HG03097 (cell line): ENCODE results near the gene TRMT1.

ENCODE experiments used
- ATAC-seq: cut with Tn5 transposase; IDR thresholded peaks from one replicate; pipeline ENCODE4 v1.9.1; 2021; ENCODE audit not compliant: unreplicated experiment, low FRiP score

The TRMT1 gene

GRCh38 chr19:13092606-13093235 is 23.8 kb downstream of the TRMT1 start:
- ATAC-seq: no peak

- no peak for ATAC-seq
These were observed 24.4 kb downstream of the TRMT1 start for GRCh38 chr19:13092158-13092543.

- no peak for ATAC-seq
These were observed 25.0 kb downstream of the TRMT1 start for GRCh38 chr19:13091400-13092157.

GRCh38 chr19:13090511-13091231 is 25.9 kb downstream of the TRMT1 start:
- no peak for ATAC-seq

GRCh38 chr19:13089857-13090507 is 26.6 kb downstream of the TRMT1 start:
- no peak for ATAC-seq

- no peak for ATAC-seq
These were observed 27.2 kb downstream of the TRMT1 start for GRCh38 chr19:13089139-13089856.

GRCh38 chr19:13087795-13088537 is 28.6 kb downstream of the TRMT1 start:
- ATAC-seq: no peak

GRCh38 chr19:13087295-13087694 is 29.2 kb downstream of the TRMT1 start:
- ATAC-seq: no peak

GRCh38 chr19:13086341-13086740 is 30.2 kb downstream of the TRMT1 start:
- no peak for ATAC-seq

- ATAC-seq: no peak
These were observed 30.9 kb downstream of the TRMT1 start for GRCh38 chr19:13085666-13086065.

- no peak for ATAC-seq
These were observed 32.9 kb downstream of the TRMT1 start for GRCh38 chr19:13083627-13084026.

GRCh38 chr19:13083008-13083404 is 33.5 kb downstream of the TRMT1 start:
- no peak for ATAC-seq

- ATAC-seq: no peak
These were observed 34.1 kb downstream of the TRMT1 start for GRCh38 chr19:13082192-13083007.

- ATAC-seq: no peak
These were observed 37.0 kb downstream of the TRMT1 start for GRCh38 chr19:13079542-13079986.

- no peak for ATAC-seq
These were observed 37.5 kb downstream of the TRMT1 start for GRCh38 chr19:13078897-13079541.

- no peak for ATAC-seq
These were observed 38.2 kb downstream of the TRMT1 start for GRCh38 chr19:13078381-13078780.

- ATAC-seq: no peak
These were observed 39.3 kb downstream of the TRMT1 start for GRCh38 chr19:13077240-13077639.

- no peak for ATAC-seq
These were observed 39.8 kb downstream of the TRMT1 start for GRCh38 chr19:13076787-13077186.
